Measurements from ENCODE around the gene SNX1. TPM values are rescaled to one million over a fixed set of nuclear protein-coding genes. Genes with fewer than 3 reads are reported as not detected.

SNX1 gene

Small RNAs within 50 kb of the gene (small RNA-seq; reads per million reads assigned to genes)
- not detected for gene RF00019
